ENCODE measurements around the gene NTNG2.
"Not testable (repeated sequence)": the region's sequence is repeated elsewhere in the genome, so short reads cannot be mapped to it uniquely, and the experiment has no call there.

DNA sequence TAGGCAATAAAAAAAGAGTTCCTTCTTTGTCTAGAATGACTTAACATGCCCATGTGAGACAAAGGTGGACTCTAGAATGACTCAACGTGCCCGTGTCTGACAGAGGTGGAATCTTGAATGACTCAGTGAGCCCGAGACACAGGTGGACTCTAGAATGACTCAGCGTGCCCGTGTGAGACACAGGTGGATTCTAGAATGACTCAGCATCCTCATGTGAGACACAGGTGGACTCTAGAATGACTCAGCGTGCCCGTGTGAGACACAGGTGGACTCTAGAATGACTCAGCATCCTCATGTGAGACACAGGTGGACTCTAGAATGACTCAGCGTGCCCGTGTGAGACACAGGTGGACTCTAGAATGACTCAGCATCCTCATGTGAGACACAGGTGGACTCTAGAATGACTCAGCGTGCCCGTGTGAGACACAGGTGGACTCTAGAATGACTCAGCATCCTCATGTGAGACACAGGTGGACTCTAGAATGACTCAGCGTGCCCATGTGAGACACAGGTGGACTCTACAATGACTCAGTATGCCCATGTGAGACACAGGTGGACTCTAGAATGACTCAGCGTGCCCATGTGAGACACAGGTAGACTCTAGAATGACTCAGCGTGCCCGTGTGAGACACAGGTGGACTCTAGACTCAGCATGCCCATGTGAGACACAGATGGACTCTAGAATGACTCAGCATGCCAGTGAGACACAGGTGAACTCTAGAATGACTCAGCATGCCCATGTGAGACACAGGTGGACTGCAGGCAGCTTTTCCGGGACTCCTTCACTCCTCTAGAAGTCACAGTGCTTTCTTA is 108.1 kb downstream of the NTNG2 start:
- TF ChIP-seq EZH2 (IDR thresholded peaks at IDR 0.05); POLR2AphosphoS5 (IDR thresholded peaks at IDR 0.05; ENCODE audit: borderline replicate concordance, low read depth, low read length): not testable (repeated sequence)

Measured in SK-N-MC (cell line).